ENCODE results near the gene KCNQ2.

- TF ChIP-seq POLR2AphosphoS5 (IDR thresholded peaks at IDR 0.05): no peak
- no peak for TF ChIP-seq POLR2A (IDR thresholded peaks at IDR 0.05)
Observed at GRCh38 chr20:63377951-63378381, 94.5 kb downstream of the KCNQ2 start.

All from prostate gland (tissue), 1 donor.